IMR-90 (cell line): ENCODE data around the gene VPS26B. TPM values are rescaled to one million over a fixed set of nuclear protein-coding genes. Genes with fewer than 3 reads are reported as not detected.

Experiments
- ATAC-seq: fragments of 200-7000 bp; cut with Tn5 transposase; 2 replicates; pipeline ENCODE4 v1.9.1; 2020; ENCODE audit warnings: low read depth, mild to moderate bottlenecking, moderate library complexity
- BruUV-seq: library from RNA; stranded (reverse); fragments of 400-500 nt; replicated peaks from 2 replicates; lab custom pipeline; 2021; lab: Mats Ljungman, UMichigan
- CTCF ChIA-PET: fragments of 300-600 bp; formaldehyde crosslinking; extraction: SDS; loops from one replicate; lab custom pipeline; 2021; ENCODE audit warnings: antibody characterized with exemption; lab: Yijun Ruan, JAX
- POLR2A ChIA-PET: fragments of 300-600 bp; sonication (Branson Sonifier 250); formaldehyde crosslinking; loops from one replicate; lab custom pipeline; 2022; ENCODE audit warnings: antibody characterized with exemption; ENCODE audit not compliant: unreplicated experiment; lab: Charles Lee
- DNase-seq: peaks from one replicate; pipeline ENCODE4 v3.0.0; 2013
- H2AFZ ChIP-seq: replicated peaks from 2 replicates; pipeline ENCODE3; 2013; ENCODE audit warnings: low read length, mild to moderate bottlenecking; ENCODE audit not compliant: poor library complexity
- H2AK5ac ChIP-seq: 2 replicates; pipeline ENCODE4 v1.6.1; 2013; ENCODE audit warnings: low read depth, low read length, inconsistent platforms
- H2AK9ac ChIP-seq: replicated peaks from 2 replicates; pipeline ENCODE3; 2013; ENCODE audit warnings: mild to moderate bottlenecking, low read depth, low read length, moderate library complexity; ENCODE audit not compliant: poor library complexity
- H2BK120ac ChIP-seq: 2 replicates; pipeline ENCODE4 v1.6.1; 2013; ENCODE audit warnings: low read depth, low read length, inconsistent platforms
- H2BK15ac ChIP-seq: 3 replicates; pipeline ENCODE4 v1.6.1; 2013; ENCODE audit warnings: low read depth, low read length, inconsistent platforms
- H2BK20ac ChIP-seq: 2 replicates; pipeline ENCODE4 v1.6.1; 2013; ENCODE audit warnings: low read depth, mild to moderate bottlenecking, inconsistent platforms, low read length, moderate library complexity
- H2BK5ac ChIP-seq: 2 replicates; pipeline ENCODE4 v1.6.1; 2013; ENCODE audit warnings: mild to moderate bottlenecking, low read depth, low read length, inconsistent platforms; ENCODE audit not compliant: poor library complexity, severe bottlenecking
- H3K14ac ChIP-seq: replicated peaks from 2 replicates; pipeline ENCODE4 v1.6.1; 2013; ENCODE audit warnings: low read depth, low read length, inconsistent platforms
- H3K18ac ChIP-seq: 2 replicates; pipeline ENCODE4 v1.6.1; 2013; ENCODE audit warnings: low read depth, low read length, control low read depth
- H3K23ac ChIP-seq: 2 replicates; pipeline ENCODE4 v1.6.1; 2013; ENCODE audit warnings: low read depth, low read length, inconsistent platforms
- H3K27ac ChIP-seq: 2 replicates; pipeline ENCODE4 v1.5.1; 2013; ENCODE audit warnings: mild to moderate bottlenecking, control low read depth, low read length; ENCODE audit not compliant: insufficient read depth
- H3K27me3 ChIP-seq: 2 replicates; pipeline ENCODE4 v1.6.1; 2013; ENCODE audit warnings: low read length; ENCODE audit not compliant: control insufficient read depth, insufficient read depth
- H3K36me3 ChIP-seq: 2 replicates; pipeline ENCODE4 v1.6.1; 2013; ENCODE audit warnings: low read length, mixed read lengths; ENCODE audit not compliant: control insufficient read depth, insufficient read depth
- H3K4ac ChIP-seq: 2 replicates; pipeline ENCODE4 v1.6.1; 2013; ENCODE audit warnings: low read depth, low read length, inconsistent platforms
- H3K4me1 ChIP-seq: 2 replicates; pipeline ENCODE4 v1.6.1; 2013; ENCODE audit warnings: low read length, mixed read lengths; ENCODE audit not compliant: control insufficient read depth, insufficient read depth
- H3K4me2 ChIP-seq: 2 replicates; pipeline ENCODE4 v1.6.1; 2013; ENCODE audit warnings: low read depth, mild to moderate bottlenecking, control low read depth, low read length, moderate library complexity
- H3K4me3 ChIP-seq: 2 replicates; pipeline ENCODE4 v1.5.1; 2013; ENCODE audit warnings: low read depth, mild to moderate bottlenecking, control low read depth, low read length, moderate library complexity; ENCODE audit not compliant: insufficient read depth
- H3K56ac ChIP-seq: 2 replicates; pipeline ENCODE4 v1.6.1; 2013; ENCODE audit warnings: low read length, inconsistent platforms; ENCODE audit not compliant: insufficient read depth; ENCODE audit errors: extremely low read depth
- H3K79me1 ChIP-seq, 2 experiments: 2 replicates each; pipeline ENCODE4 v1.6.1; 2013; ENCODE audit warnings: low read length in 2 of 2, inconsistent platforms in 1 of 2, low read depth in 1 of 2
- H3K9ac ChIP-seq: 2 replicates; pipeline ENCODE4 v1.6.1; 2013; ENCODE audit warnings: low read depth, low read length, control low read depth
- H3K9me1 ChIP-seq: 2 replicates; pipeline ENCODE4 v1.6.1; 2013; ENCODE audit warnings: low read length, inconsistent platforms; ENCODE audit not compliant: insufficient read depth
- H3K9me3 ChIP-seq: 2 replicates; pipeline ENCODE4 v1.6.1; 2013; ENCODE audit warnings: low read length; ENCODE audit not compliant: control insufficient read depth, insufficient read depth
- H4K20me1 ChIP-seq: 2 replicates; pipeline ENCODE4 v1.6.1; 2013; ENCODE audit warnings: low read length, inconsistent platforms; ENCODE audit not compliant: insufficient read depth
- H4K5ac ChIP-seq: 2 replicates; pipeline ENCODE4 v1.6.1; 2013; ENCODE audit warnings: mild to moderate bottlenecking, low read depth, low read length, control low read depth
- H4K8ac ChIP-seq, 2 experiments: 2 replicates each; pipeline ENCODE4 v1.6.1; 2013; ENCODE audit warnings: low read depth in 2 of 2, low read length in 2 of 2, control low read depth in 1 of 2, inconsistent platforms in 1 of 2
- H4K91ac ChIP-seq: 2 replicates; pipeline ENCODE4 v1.6.1; 2013; ENCODE audit warnings: low read depth, low read length, inconsistent platforms; ENCODE audit not compliant: insufficient read depth
- CHD1 ChIP-seq: IDR thresholded peaks from 2 replicates; pipeline ENCODE4 v1.6.1; 2012; ENCODE audit warnings: low read depth, low read length, improper control_type of control experiment
- CTCF ChIP-seq: conservative IDR thresholded peaks from 2 replicates; pipeline ENCODE4 v1.5.1; 2012; ENCODE audit warnings: mild to moderate bottlenecking, low read depth, low read length, improper control_type of control experiment
- MAFK ChIP-seq: IDR thresholded peaks from 2 replicates; pipeline ENCODE4 v1.6.1; 2012; ENCODE audit warnings: low read depth, low read length, improper control_type of control experiment
- MXI1 ChIP-seq: IDR thresholded peaks from 2 replicates; pipeline ENCODE4 v1.6.1; 2012; ENCODE audit warnings: low read depth, mild to moderate bottlenecking, low read length, moderate library complexity, borderline replicate concordance
- RAD21 ChIP-seq: IDR thresholded peaks from 2 replicates; pipeline ENCODE4 v1.6.1; 2012; ENCODE audit warnings: low read length, improper control_type of control experiment
- SMC3 ChIP-seq: fragments of 150-350 bp; IDR thresholded peaks from 2 replicates; pipeline ENCODE4 v1.6.1; 2016; ENCODE audit warnings: low read depth, mild to moderate bottlenecking, antibody characterized with exemption, low read length, moderate library complexity
- WGBS, 2 experiments: methylation state at CpG; one replicate each; pipeline versions ENCODE4 v1.1.5 to v1.1.7; 2013; ENCODE audit warnings: missing lambda C conversion rate in 2 of 2; ENCODE audit not compliant: insufficient read length in 1 of 2; ENCODE audit errors: extremely low coverage in 2 of 2; 5-methylcytosine and 5-hydroxymethylcytosine counted together
- dilution Hi-C: fragments of 300-500 bp; cut with HindIII; formaldehyde crosslinking; loops from one replicate; pipeline ENCODE4 v1.14.3; 2018; ENCODE audit warnings: low sequenced_read_pairs; ENCODE audit not compliant: unreplicated experiment
- in situ Hi-C: fragments of 300-500 bp; cut with MboI; formaldehyde crosslinking; loops from 3 replicates; pipeline ENCODE4 v1.14.3; 2019; ENCODE audit warnings: low sequenced_read_pairs, inconsistent platforms, mixed read lengths
- intact Hi-C: fragments of 100-400 bp; cut with micrococcal nuclease; formaldehyde crosslinking; loops from 2 replicates; pipeline ENCODE4 v1.10.0; 2022
- polyA plus RNA-seq, 3 experiments: library from polyadenylated mRNA; depleted of rRNA; stranded (reverse); fragments of >200 nt; gene quantifications; 2 replicates each; pipeline ENCODE4 v1.2.3, GENCODE V29; 2012; ENCODE audit warnings: low replicate concordance in 1 of 3
- total RNA-seq: library from RNA; depleted of rRNA; stranded (reverse); fragments of >200 nt; gene quantifications from 2 replicates; pipeline ENCODE4 v1.2.3, GENCODE V29; 2012

The VPS26B gene
- total and polyA plus RNA-seq, 2 of the 4 experiments (the other 2 are of a cell fraction), result 41.6 to 51.1 TPM

DNA sequence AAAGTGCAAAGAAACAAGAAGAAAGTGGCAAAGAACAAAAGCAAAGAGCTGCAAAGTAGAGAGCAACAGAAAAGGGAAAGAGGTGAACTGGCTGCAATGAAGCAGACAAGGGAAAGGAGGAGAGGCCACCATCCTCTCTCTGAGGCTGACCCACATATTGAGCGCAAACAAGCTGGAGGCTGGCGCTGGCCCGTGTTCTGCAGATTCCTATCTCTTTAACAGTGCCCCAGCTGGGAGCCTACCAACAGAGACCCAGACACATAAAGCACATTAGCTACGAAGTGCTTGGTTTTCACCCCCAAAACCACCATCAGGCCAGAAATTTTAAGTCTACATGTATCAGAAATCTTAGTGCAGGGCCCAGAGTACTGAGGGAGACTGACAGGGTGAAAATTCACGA is 18.3 kb upstream of the VPS26B start:
- no peak overlapping the region for H3K4me3 ChIP-seq
- H3K4me1 ChIP-seq, result no peaks in the 10 kb centered on the region
- no peaks in the 10 kb centered on the region for H3K27me3 ChIP-seq
- no peak overlapping the region for H3K18ac ChIP-seq
- no peak for ATAC-seq
- no peak overlapping the region for H2BK20ac ChIP-seq
- H3K14ac ChIP-seq, result no peak overlapping the region
- H3K9me1 ChIP-seq, result no peaks in the 10 kb centered on the region
- dilution Hi-C loops (no loop called here), intact Hi-C loops (no loop called here), in situ Hi-C loops (no loop called here)
- H4K91ac ChIP-seq, result no peak overlapping the region
- H4K20me1 ChIP-seq, result no peaks in the 10 kb centered on the region
- no peak overlapping the region for H2BK15ac ChIP-seq
- H3K4me2 ChIP-seq, result no peak overlapping the region
- TF ChIP-seq RAD21, result no peak
- TF ChIP-seq CTCF, result no peak
- no peak for TF ChIP-seq MAFK
- TF ChIP-seq SMC3, result no peak
- no peak for TF ChIP-seq CHD1
- no peak for TF ChIP-seq MXI1
- WGBS, 2 experiments, result no CpG with 5 or more reads among the region's 5 CpGs
- no peak overlapping the region for H3K27ac ChIP-seq
- H2AK9ac ChIP-seq, result no peak overlapping the region
- H2BK120ac ChIP-seq, result no peak overlapping the region
- POLR2A ChIA-PET, result no interaction called here
- H2BK5ac ChIP-seq, result no peak overlapping the region
- H4K5ac ChIP-seq, result no peak overlapping the region
- H2AK5ac ChIP-seq, result no peak overlapping the region
- H3K36me3 ChIP-seq, result peaks cover 17% of the 10 kb centered on the region
- CTCF ChIA-PET, result interaction anchor here (0.8 kb wide), 1 partner anchor 278 kb away, joined by 4 read pairs; no protein-coding TSS in a partner anchor
- H3K9me3 ChIP-seq, result no peaks in the 10 kb centered on the region
- H2AFZ ChIP-seq, result no peak overlapping the region
- no peak for DNase-seq
- no peak overlapping the region for H3K23ac ChIP-seq
- H3K4ac ChIP-seq, result no peak overlapping the region
- H3K79me1 ChIP-seq, result peaks cover 3 to 11% of the 10 kb centered on the region in 2 experiments; a peak in 1 of 4 replicates
- BruUV-seq, result no TSS peak
- H4K8ac ChIP-seq, result no peak overlapping the region
- no peak overlapping the region for H3K9ac ChIP-seq
- no peak overlapping the region for H3K56ac ChIP-seq
